NCI-H2029 treated with DMSO at 0.1 percent for 48 hours (cell line): ENCODE measurements around the gene MYBL2.
A peak's percentile ranks its signal among the peaks of the same experiment; 100 is the strongest.

Experiments used
- DNase-seq: peaks from one replicate; lab custom pipeline; 2025; lab: John Stamatoyannopoulos, UW

The MYBL2 gene

GRCh38 chr20:43682446-43682845 is 15.5 kb downstream of the MYBL2 start:
- DNase-seq, result no peak

- no peak for DNase-seq
Observed at GRCh38 chr20:43686820-43687219, 19.9 kb downstream of the MYBL2 start.

- no peak for DNase-seq
Observed at GRCh38 chr20:43689165-43689564, 22.3 kb downstream of the MYBL2 start.

GRCh38 chr20:43690943-43691598 is 24.2 kb downstream of the MYBL2 start:
- no peak for DNase-seq

- DNase-seq, result no peak
Observed at GRCh38 chr20:43691928-43692524, 25.1 kb downstream of the MYBL2 start.

GRCh38 chr20:43694763-43695162 is 27.8 kb downstream of the MYBL2 start:
- no peak for DNase-seq

GRCh38 chr20:43695571-43695970 is 28.7 kb downstream of the MYBL2 start:
- no peak for DNase-seq

GRCh38 chr20:43699941-43700565 is 33.1 kb downstream of the MYBL2 start:
- no peak for DNase-seq

GRCh38 chr20:43700627-43701026 is 33.7 kb downstream of the MYBL2 start:
- no peak for DNase-seq

GRCh38 chr20:43702502-43702901 is 35.6 kb downstream of the MYBL2 start:
- no peak for DNase-seq

- DNase-seq, result no peak
Observed at GRCh38 chr20:43710370-43711044, 43.6 kb downstream of the MYBL2 start.

GRCh38 chr20:43711098-43711654 is 44.3 kb downstream of the MYBL2 start:
- no peak for DNase-seq

- no peak for DNase-seq
Observed at GRCh38 chr20:43715044-43715443, 48.1 kb downstream of the MYBL2 start.

GRCh38 chr20:43715511-43715910 is 48.6 kb downstream of the MYBL2 start:
- DNase-seq, result no peak

GRCh38 chr20:43716123-43716522 is 49.2 kb downstream of the MYBL2 start:
- DNase-seq, result no peak

GRCh38 chr20:43716757-43717615 is 50.1 kb downstream of the MYBL2 start:
- DNase-seq, result no peak

- DNase-seq, result no peak
Observed at GRCh38 chr20:43717616-43717995, 50.7 kb downstream of the MYBL2 start.

GRCh38 chr20:43720007-43720406 is 53.1 kb downstream of the MYBL2 start:
- no peak for DNase-seq

GRCh38 chr20:43721097-43721428 is 54.1 kb downstream of the MYBL2 start:
- DNase-seq, result no peak

- DNase-seq, result peak; percentile 1
Observed at GRCh38 chr20:43721429-43722152, 54.7 kb downstream of the MYBL2 start.

- DNase-seq, result no peak
Observed at GRCh38 chr20:43722153-43722505, 55.2 kb downstream of the MYBL2 start.
